DOHH2 (cell line): Measurements from ENCODE around the gene NEDD1.

Experiments used
- CTCF ChIP-seq: fragments of 200-600 bp; sonication (generic); IDR thresholded peaks from one replicate; pipeline ENCODE4 v1.5.1; 2014; ENCODE audit warnings: antibody characterized with exemption, mild to moderate bottlenecking, low read depth, low read length; ENCODE audit not compliant: poor library complexity, severe bottlenecking
- EZH2phosphoT487 ChIP-seq: fragments of 200-600 bp; sonication (generic); IDR thresholded peaks from 2 replicates; pipeline ENCODE4 v1.6.1; 2017; ENCODE audit warnings: borderline replicate concordance, mild to moderate bottlenecking, antibody characterized with exemption, low read length, moderate library complexity, mixed read lengths

- TF ChIP-seq CTCF (no peak), EZH2phosphoT487 (no peak)
Measured at GRCh38 chr12:96889273-96889933, 17.7 kb upstream of the NEDD1 start.
